ENCODE results near the gene PPP6R2. TPM values are rescaled to one million over a fixed set of nuclear protein-coding genes. Genes with fewer than 3 reads are reported as not detected.
A peak's percentile ranks its signal among the peaks of the same experiment; 100 is the strongest.

PPP6R2 gene
- total RNA-seq, 1 donor from 2014 or later = 67.0 TPM

- peak; percentile 17 for DNase-seq
Observed at GRCh38 chr22:50305393-50305922, 37.7 kb upstream of the PPP6R2 start.

- peak; percentile 93 for DNase-seq
Observed at GRCh38 chr22:50305923-50306566, 37.1 kb upstream of the PPP6R2 start.

- DNase-seq = peak; percentile 84
Observed at GRCh38 chr22:50306753-50307749, 36.1 kb upstream of the PPP6R2 start, which contains the start of gene PLXNB2. PLXNB2 (minus strand) TSS chr22:50307646; CDS start chr22:50290584, 17,062 bp downstream.

- no peak for DNase-seq
Observed at GRCh38 chr22:50307890-50308596, 35.1 kb upstream of the PPP6R2 start.

GRCh38 chr22:50308597-50308935 lies 34.6 kb upstream of the PPP6R2 start:
- peak; percentile 40 for DNase-seq

- no peak for DNase-seq
Observed at GRCh38 chr22:50308986-50309600, 34.0 kb upstream of the PPP6R2 start.

GRCh38 chr22:50309601-50309991 lies 33.5 kb upstream of the PPP6R2 start:
- DNase-seq = no peak

GRCh38 chr22:50310031-50310722 lies 33.0 kb upstream of the PPP6R2 start:
- DNase-seq = no peak

GRCh38 chr22:50310949-50311444 lies 32.1 kb upstream of the PPP6R2 start:
- DNase-seq = no peak

- no peak for DNase-seq
Observed at GRCh38 chr22:50311606-50312351, 31.3 kb upstream of the PPP6R2 start.

- no peak for DNase-seq
Observed at GRCh38 chr22:50312371-50312770, 30.8 kb upstream of the PPP6R2 start.

GRCh38 chr22:50313021-50313420 lies 30.1 kb upstream of the PPP6R2 start:
- DNase-seq = no peak

GRCh38 chr22:50313600-50313999 lies 29.5 kb upstream of the PPP6R2 start:
- no peak for DNase-seq

- DNase-seq = no peak
Observed at GRCh38 chr22:50314081-50314454, 29.1 kb upstream of the PPP6R2 start.

GRCh38 chr22:50314455-50315288 lies 28.5 kb upstream of the PPP6R2 start:
- peak; percentile 70 for DNase-seq

- DNase-seq = no peak
Observed at GRCh38 chr22:50315289-50316113, 27.6 kb upstream of the PPP6R2 start.

- no peak for DNase-seq
Observed at GRCh38 chr22:50316114-50317065, 26.7 kb upstream of the PPP6R2 start.

- DNase-seq = no peak
Observed at GRCh38 chr22:50317178-50317577, 25.9 kb upstream of the PPP6R2 start.

Measured in dermis blood vessel endothelial cell (primary cell).